Hippocampal formation (tissue), 2 donors: ENCODE measurements around the gene NSMF.

Source experiments
- DNase-seq, 2 donors: peaks; one replicate each; lab custom pipeline; 2025; lab: John Stamatoyannopoulos, UW

Gene NSMF

GRCh38 chr9:137445930-137446431 lies 13.2 kb downstream of the NSMF start:
- no peak for DNase-seq

GRCh38 chr9:137445275-137445807 lies 13.8 kb downstream of the NSMF start:
- DNase-seq: peak in 1 of 2 donors; percentile 44

DNA sequence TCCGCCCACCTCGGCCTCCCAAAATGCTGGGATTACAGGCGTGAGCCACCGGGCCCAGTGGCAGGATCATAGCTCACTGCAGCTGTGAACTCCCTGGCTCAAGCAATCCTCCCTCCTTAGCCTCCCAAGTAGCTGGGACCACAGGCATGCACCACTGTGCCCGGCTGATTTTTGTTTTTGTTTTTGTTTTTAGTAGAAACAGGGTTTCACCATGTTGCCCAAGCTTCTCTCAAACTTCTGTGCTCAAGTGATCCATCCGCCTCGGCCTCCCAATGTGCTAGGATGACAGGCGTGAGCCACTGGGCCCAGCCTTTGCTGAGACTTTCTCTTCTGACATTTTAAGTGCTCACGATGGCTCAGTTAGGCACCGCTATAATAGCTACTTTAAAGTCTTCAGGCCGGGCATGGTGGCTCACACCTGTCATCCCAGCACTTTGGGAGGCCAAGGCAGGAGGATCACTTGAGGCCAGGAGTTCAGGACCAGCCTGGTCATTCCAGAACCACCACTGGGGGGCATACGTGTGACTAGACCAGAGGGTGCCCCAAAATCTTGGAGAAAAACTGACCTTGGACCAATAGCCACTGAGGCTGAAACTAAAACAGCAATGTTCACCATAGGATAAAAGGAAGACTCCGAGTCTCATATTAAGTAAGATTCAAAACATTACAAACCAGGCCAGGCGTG lies 14.9 kb downstream of the NSMF start:
- no peak for DNase-seq

DNA sequence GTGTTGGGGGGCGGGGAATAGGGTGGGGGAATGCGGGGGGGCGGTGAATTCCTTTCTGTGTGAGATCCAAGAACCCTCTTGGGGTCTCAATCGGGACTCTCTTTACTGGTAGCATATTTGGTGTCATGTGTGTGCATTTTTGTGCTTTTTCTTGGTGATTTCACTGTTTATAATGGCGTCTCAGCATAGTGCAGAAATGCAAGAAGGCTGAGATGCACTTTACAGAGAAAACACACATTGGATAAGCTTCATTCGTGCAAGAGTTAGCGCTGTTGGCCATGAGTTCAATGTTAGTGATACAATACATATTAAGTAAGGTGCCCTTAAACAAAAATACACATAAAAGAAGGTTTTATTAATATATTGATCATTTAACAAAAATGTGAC lies 17.2 kb downstream of the NSMF start:
- DNase-seq: no peak

GRCh38 chr9:137441289-137441934 lies 17.7 kb downstream of the NSMF start, which contains the start of gene ENTPD8:
TSS of gene ENTPD8 (minus strand) at chr9:137441357. CDS start at chr9:137438285, 3,072 bp downstream.
- no peak for DNase-seq

- no peak for DNase-seq
These were observed 19.9 kb downstream of the NSMF start for GRCh38 chr9:137439158-137439714.

GRCh38 chr9:137438591-137439157 lies 20.5 kb downstream of the NSMF start:
- DNase-seq: no peak

GRCh38 chr9:137437691-137438590 lies 21.2 kb downstream of the NSMF start:
- DNase-seq: no peak

- DNase-seq: no peak
These were observed 22.2 kb downstream of the NSMF start for GRCh38 chr9:137436761-137437600.

DNA sequence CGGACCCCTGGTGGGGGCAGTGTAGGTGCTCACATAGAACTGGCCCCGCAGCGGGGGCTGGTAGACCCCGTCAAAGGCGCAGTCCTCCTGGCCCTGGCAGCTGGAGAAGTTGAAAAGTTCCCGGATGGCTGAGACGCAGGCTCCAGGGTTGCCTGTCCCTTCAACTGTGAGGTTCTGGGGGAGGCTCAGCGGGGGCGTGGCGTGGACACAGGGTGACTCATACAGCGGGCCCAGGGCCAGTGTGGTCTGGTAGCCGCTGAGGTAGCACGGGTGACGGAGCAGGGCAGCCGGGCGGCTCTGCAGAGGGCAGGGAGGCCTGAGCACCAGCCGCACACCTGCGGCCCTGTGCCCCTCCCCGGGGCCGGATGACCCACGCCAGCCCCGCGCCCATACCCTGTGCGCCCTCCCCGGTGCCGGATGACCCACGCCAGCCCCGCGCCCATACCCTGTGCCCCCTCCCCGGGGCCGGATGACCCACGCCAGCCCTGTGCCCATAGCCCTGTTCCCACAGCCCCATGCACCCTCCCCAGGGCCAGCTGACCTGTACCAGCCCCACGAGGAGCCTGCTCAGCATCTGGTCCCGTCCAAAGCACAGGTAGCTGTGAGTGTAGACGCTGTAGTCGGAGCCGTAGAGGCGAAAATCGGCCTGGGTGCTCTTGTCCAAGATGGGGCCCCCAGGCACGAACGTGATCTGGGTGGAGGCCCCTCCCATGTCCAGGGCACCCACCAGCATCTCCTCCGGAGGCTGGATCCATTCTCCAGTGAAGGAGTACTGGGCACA lies 23.0 kb downstream of the NSMF start:
- no peak for DNase-seq

DNA sequence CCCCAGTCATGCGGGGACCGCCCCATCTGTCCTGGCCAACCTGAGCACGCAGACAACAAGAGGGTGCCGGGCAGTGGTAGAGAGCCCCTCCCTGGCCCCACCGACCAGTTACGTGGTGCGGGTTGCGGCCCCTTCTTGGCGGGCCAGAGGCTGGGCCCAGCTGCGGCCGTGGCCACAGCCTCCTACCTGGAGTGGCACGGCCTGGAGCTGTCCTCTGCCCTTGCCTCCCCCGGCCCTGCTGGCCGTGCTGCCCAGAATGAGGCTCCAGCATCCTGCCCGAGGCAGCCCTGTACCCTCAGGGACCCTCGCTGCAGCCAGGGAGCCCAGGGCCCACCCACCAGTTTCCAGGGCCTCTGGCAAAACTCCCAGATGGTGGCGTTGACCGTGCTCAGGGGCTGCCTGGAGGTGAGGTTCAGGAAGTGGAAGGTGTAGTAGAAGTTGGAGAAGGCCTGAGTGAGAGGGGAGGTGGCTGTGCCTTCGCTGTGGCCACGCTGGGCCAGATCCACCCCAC lies 23.7 kb downstream of the NSMF start:
- no peak for DNase-seq

DNA sequence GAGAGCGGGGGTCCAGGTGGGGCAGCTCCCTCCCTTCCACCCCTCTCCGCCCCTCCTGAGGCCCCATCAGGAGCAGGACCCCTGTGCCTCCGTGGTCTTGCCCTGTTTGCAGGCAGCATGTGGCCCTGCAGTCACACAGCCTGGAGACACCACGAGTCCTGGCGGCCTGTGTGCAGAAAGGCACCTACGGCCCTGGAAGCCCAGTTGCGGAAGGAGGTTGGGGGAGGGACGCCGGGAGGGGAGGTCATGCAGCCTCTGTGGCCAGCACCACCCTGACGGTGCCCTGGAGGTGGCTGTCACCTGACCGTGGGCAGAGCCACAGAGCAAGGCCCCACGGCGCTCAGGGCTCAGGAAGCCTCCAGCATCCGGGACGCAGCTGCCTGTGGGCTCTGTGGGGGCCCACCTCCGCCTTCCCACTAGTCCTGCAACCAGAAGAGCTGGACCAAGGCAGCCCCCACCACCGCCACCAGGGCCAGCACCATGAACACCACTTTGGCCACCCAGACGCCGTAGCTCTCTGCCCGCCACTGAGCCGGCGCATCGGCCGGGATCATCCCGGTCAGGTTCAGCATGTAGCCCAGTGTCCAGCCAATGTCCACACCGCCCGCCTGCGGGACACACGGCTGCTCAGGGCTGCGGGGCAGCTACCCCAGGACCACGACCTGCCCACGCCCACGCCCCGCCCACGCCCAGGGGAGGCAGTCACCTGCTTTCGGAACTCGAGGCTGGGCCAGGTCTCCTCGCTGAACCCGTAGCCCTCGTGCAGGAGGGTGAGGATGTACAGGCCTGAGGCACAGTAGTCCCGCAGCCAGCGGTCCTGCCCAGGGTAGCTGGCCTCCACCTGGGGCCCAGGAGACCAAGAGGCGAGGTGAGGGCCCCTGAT lies 24.4 kb downstream of the NSMF start:
- no peak for DNase-seq

DNA sequence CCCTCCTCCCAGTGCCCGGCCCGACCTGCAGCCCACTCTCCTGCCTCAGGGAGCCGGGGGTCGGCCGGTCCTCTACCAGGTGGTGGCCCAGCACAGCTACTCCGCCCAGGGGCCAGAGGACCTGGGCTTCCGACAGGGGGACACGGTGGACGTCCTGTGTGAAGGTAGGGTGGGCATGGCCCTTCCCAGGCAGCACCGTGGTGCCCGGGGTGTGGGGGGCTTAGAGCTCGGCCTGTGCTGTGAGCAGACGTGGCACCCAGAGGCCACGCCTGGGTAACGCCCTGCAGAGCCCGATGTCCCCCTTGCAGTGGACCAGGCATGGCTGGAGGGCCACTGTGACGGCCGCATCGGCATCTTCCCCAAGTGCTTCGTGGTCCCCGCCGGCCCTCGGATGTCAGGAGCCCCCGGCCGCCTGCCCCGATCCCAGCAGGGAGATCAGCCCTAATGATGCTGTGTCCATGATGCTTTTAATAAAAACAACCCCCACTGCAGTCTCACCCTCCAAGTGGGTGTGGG lies 25.2 kb downstream of the NSMF start:
- no peak for DNase-seq

GRCh38 chr9:137433349-137433915 lies 25.7 kb downstream of the NSMF start:
- no peak for DNase-seq

- no peak for DNase-seq
These were observed 26.3 kb downstream of the NSMF start for GRCh38 chr9:137432687-137433348.

DNA sequence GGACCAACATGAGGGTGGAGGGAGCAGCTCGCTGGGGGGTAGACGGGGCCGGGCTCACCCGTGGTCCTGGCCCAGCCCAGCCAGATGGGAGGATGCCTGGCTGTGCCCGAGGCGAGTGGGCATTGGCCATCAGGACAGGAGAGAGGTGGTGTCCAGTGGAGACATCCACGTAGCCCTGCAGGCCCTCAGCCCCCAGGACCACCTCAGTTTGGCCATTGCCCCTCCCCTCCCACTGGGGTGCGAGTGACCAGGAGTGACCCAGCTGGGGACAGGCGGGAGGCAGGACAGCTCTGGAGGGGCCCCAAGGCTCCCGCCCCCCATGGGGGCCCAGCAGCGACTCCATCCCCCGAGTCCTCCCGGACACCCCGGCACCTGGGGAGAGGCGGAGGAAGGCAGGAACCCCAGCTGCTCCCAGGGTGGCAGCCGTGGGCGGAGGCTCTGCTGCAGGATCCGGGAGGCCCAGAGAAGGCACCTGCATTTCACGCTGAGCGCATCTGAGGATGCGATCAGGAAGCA lies 27.7 kb downstream of the NSMF start:
- DNase-seq: no peak
